Esophagus squamous epithelium (tissue), 4 donors: ENCODE data around the gene CCDC122.

Experiments
- CTCF ChIP-seq, 6 experiments: fragments of 450-650 bp in 4 of 6; fragments of 200-600 bp in 2 of 6; sonication (generic) in 2 of 6; IDR thresholded peaks; one replicate each; pipeline ENCODE4 v1.5.1; 2016 to 2019; ENCODE audit warnings: antibody characterized with exemption in 6 of 6, mild to moderate bottlenecking in 4 of 6, moderate library complexity in 4 of 6
- POLR2A ChIP-seq, 4 donors: fragments of 450-650 bp; IDR thresholded peaks; one replicate each; pipeline ENCODE4 v1.6.1; 2017; ENCODE audit warnings: antibody characterized with exemption in 4 of 4, mild to moderate bottlenecking in 4 of 4, moderate library complexity in 3 of 4

GRCh38 chr13:43877326-43877725 is 2.2 kb downstream of the CCDC122 start:
- TF ChIP-seq POLR2A (IDR thresholded peaks at IDR 0.05) (no peak), CTCF (IDR thresholded peaks at IDR 0.05) (no peak)
